AG09319 (cell line): ENCODE measurements around the gene GLRX.

Experiments used
- DNase-seq: peaks from one replicate; pipeline ENCODE4 v3.0.0-alpha.2; 2010; ENCODE audit warnings: low read depth; ENCODE audit errors: extremely low read depth
- CTCF ChIP-seq: IDR thresholded peaks from 2 replicates; pipeline ENCODE4 v1.5.1; 2011; ENCODE audit warnings: low read depth, mild to moderate bottlenecking, inconsistent platforms, low read length, moderate library complexity

The GLRX gene

GRCh38 chr5:95864456-95864855 is 41.9 kb upstream of the GLRX start:
- no peak for TF ChIP-seq CTCF
- no peak for DNase-seq

GRCh38 chr5:95863383-95863757 is 40.8 kb upstream of the GLRX start:
- no peak for TF ChIP-seq CTCF
- peak; percentile 45 for DNase-seq

GRCh38 chr5:95862671-95863382 is 40.3 kb upstream of the GLRX start:
- no peak for DNase-seq
- no peak for TF ChIP-seq CTCF

GRCh38 chr5:95861864-95862561 is 39.5 kb upstream of the GLRX start:
- no peak for DNase-seq
- no peak for TF ChIP-seq CTCF

GRCh38 chr5:95861221-95861863 is 38.8 kb upstream of the GLRX start:
- DNase-seq, result peak; percentile 92
- no peak for TF ChIP-seq CTCF

- TF ChIP-seq CTCF, result no peak
- DNase-seq, result no peak
Observed at GRCh38 chr5:95859661-95860060, 37.1 kb upstream of the GLRX start.
